IMR-90 (cell line): ENCODE data around the gene RNF217. TPM values are rescaled to one million over a fixed set of nuclear protein-coding genes. Genes with fewer than 3 reads are reported as not detected.

ENCODE experiments used
- ATAC-seq: fragments of 200-7000 bp; cut with Tn5 transposase; 2 replicates; pipeline ENCODE4 v1.9.1; 2020; ENCODE audit warnings: low read depth, mild to moderate bottlenecking, moderate library complexity
- BruUV-seq: library from RNA; stranded (reverse); fragments of 400-500 nt; replicated peaks from 2 replicates; lab custom pipeline; 2021; lab: Mats Ljungman, UMichigan
- CTCF ChIA-PET: fragments of 300-600 bp; formaldehyde crosslinking; extraction: SDS; loops from one replicate; lab custom pipeline; 2021; ENCODE audit warnings: antibody characterized with exemption; lab: Yijun Ruan, JAX
- POLR2A ChIA-PET: fragments of 300-600 bp; sonication (Branson Sonifier 250); formaldehyde crosslinking; loops from one replicate; lab custom pipeline; 2022; ENCODE audit warnings: antibody characterized with exemption; ENCODE audit not compliant: unreplicated experiment; lab: Charles Lee
- DNase-seq: peaks from one replicate; pipeline ENCODE4 v3.0.0; 2013
- H2AFZ ChIP-seq: replicated peaks from 2 replicates; pipeline ENCODE3; 2013; ENCODE audit warnings: low read length, mild to moderate bottlenecking; ENCODE audit not compliant: poor library complexity
- H2AK5ac ChIP-seq: 2 replicates; pipeline ENCODE4 v1.6.1; 2013; ENCODE audit warnings: low read depth, low read length, inconsistent platforms
- H2AK9ac ChIP-seq: replicated peaks from 2 replicates; pipeline ENCODE3; 2013; ENCODE audit warnings: mild to moderate bottlenecking, low read depth, low read length, moderate library complexity; ENCODE audit not compliant: poor library complexity
- H2BK120ac ChIP-seq: 2 replicates; pipeline ENCODE4 v1.6.1; 2013; ENCODE audit warnings: low read depth, low read length, inconsistent platforms
- H2BK15ac ChIP-seq: 3 replicates; pipeline ENCODE4 v1.6.1; 2013; ENCODE audit warnings: low read depth, low read length, inconsistent platforms
- H2BK20ac ChIP-seq: 2 replicates; pipeline ENCODE4 v1.6.1; 2013; ENCODE audit warnings: low read depth, mild to moderate bottlenecking, inconsistent platforms, low read length, moderate library complexity
- H2BK5ac ChIP-seq: 2 replicates; pipeline ENCODE4 v1.6.1; 2013; ENCODE audit warnings: mild to moderate bottlenecking, low read depth, low read length, inconsistent platforms; ENCODE audit not compliant: poor library complexity, severe bottlenecking
- H3K14ac ChIP-seq: replicated peaks from 2 replicates; pipeline ENCODE4 v1.6.1; 2013; ENCODE audit warnings: low read depth, low read length, inconsistent platforms
- H3K18ac ChIP-seq: 2 replicates; pipeline ENCODE4 v1.6.1; 2013; ENCODE audit warnings: low read depth, low read length, control low read depth
- H3K23ac ChIP-seq: 2 replicates; pipeline ENCODE4 v1.6.1; 2013; ENCODE audit warnings: low read depth, low read length, inconsistent platforms
- H3K27ac ChIP-seq: 2 replicates; pipeline ENCODE4 v1.5.1; 2013; ENCODE audit warnings: mild to moderate bottlenecking, control low read depth, low read length; ENCODE audit not compliant: insufficient read depth
- H3K27me3 ChIP-seq: 2 replicates; pipeline ENCODE4 v1.6.1; 2013; ENCODE audit warnings: low read length; ENCODE audit not compliant: control insufficient read depth, insufficient read depth
- H3K36me3 ChIP-seq: 2 replicates; pipeline ENCODE4 v1.6.1; 2013; ENCODE audit warnings: low read length, mixed read lengths; ENCODE audit not compliant: control insufficient read depth, insufficient read depth
- H3K4ac ChIP-seq: 2 replicates; pipeline ENCODE4 v1.6.1; 2013; ENCODE audit warnings: low read depth, low read length, inconsistent platforms
- H3K4me1 ChIP-seq: 2 replicates; pipeline ENCODE4 v1.6.1; 2013; ENCODE audit warnings: low read length, mixed read lengths; ENCODE audit not compliant: control insufficient read depth, insufficient read depth
- H3K4me2 ChIP-seq: 2 replicates; pipeline ENCODE4 v1.6.1; 2013; ENCODE audit warnings: low read depth, mild to moderate bottlenecking, control low read depth, low read length, moderate library complexity
- H3K4me3 ChIP-seq: 2 replicates; pipeline ENCODE4 v1.5.1; 2013; ENCODE audit warnings: low read depth, mild to moderate bottlenecking, control low read depth, low read length, moderate library complexity; ENCODE audit not compliant: insufficient read depth
- H3K56ac ChIP-seq: 2 replicates; pipeline ENCODE4 v1.6.1; 2013; ENCODE audit warnings: low read length, inconsistent platforms; ENCODE audit not compliant: insufficient read depth; ENCODE audit errors: extremely low read depth
- H3K79me1 ChIP-seq, 2 experiments: 2 replicates each; pipeline ENCODE4 v1.6.1; 2013; ENCODE audit warnings: low read length in 2 of 2, inconsistent platforms in 1 of 2, low read depth in 1 of 2
- H3K9ac ChIP-seq: 2 replicates; pipeline ENCODE4 v1.6.1; 2013; ENCODE audit warnings: low read depth, low read length, control low read depth
- H3K9me1 ChIP-seq: 2 replicates; pipeline ENCODE4 v1.6.1; 2013; ENCODE audit warnings: low read length, inconsistent platforms; ENCODE audit not compliant: insufficient read depth
- H3K9me3 ChIP-seq: 2 replicates; pipeline ENCODE4 v1.6.1; 2013; ENCODE audit warnings: low read length; ENCODE audit not compliant: control insufficient read depth, insufficient read depth
- H4K20me1 ChIP-seq: 2 replicates; pipeline ENCODE4 v1.6.1; 2013; ENCODE audit warnings: low read length, inconsistent platforms; ENCODE audit not compliant: insufficient read depth
- H4K5ac ChIP-seq: 2 replicates; pipeline ENCODE4 v1.6.1; 2013; ENCODE audit warnings: mild to moderate bottlenecking, low read depth, low read length, control low read depth
- H4K8ac ChIP-seq, 2 experiments: 2 replicates each; pipeline ENCODE4 v1.6.1; 2013; ENCODE audit warnings: low read depth in 2 of 2, low read length in 2 of 2, control low read depth in 1 of 2, inconsistent platforms in 1 of 2
- H4K91ac ChIP-seq: 2 replicates; pipeline ENCODE4 v1.6.1; 2013; ENCODE audit warnings: low read depth, low read length, inconsistent platforms; ENCODE audit not compliant: insufficient read depth
- CHD1 ChIP-seq: IDR thresholded peaks from 2 replicates; pipeline ENCODE4 v1.6.1; 2012; ENCODE audit warnings: low read depth, low read length, improper control_type of control experiment
- CTCF ChIP-seq: conservative IDR thresholded peaks from 2 replicates; pipeline ENCODE4 v1.5.1; 2012; ENCODE audit warnings: mild to moderate bottlenecking, low read depth, low read length, improper control_type of control experiment
- MAFK ChIP-seq: IDR thresholded peaks from 2 replicates; pipeline ENCODE4 v1.6.1; 2012; ENCODE audit warnings: low read depth, low read length, improper control_type of control experiment
- RAD21 ChIP-seq: IDR thresholded peaks from 2 replicates; pipeline ENCODE4 v1.6.1; 2012; ENCODE audit warnings: low read length, improper control_type of control experiment
- RCOR1 ChIP-seq: IDR thresholded peaks from 2 replicates; pipeline ENCODE4 v1.6.1; 2012; ENCODE audit warnings: mild to moderate bottlenecking, low read length, improper control_type of control experiment; ENCODE audit not compliant: insufficient replicate concordance
- USF2 ChIP-seq: fragments of 150-350 bp; IDR thresholded peaks from 2 replicates; pipeline ENCODE4 v1.6.1; 2017; ENCODE audit warnings: mild to moderate bottlenecking, antibody characterized with exemption, low read length, low read depth
- WGBS, 2 experiments: methylation state at CpG; one replicate each; pipeline versions ENCODE4 v1.1.5 to v1.1.7; 2013; ENCODE audit warnings: missing lambda C conversion rate in 2 of 2; ENCODE audit not compliant: insufficient read length in 1 of 2; ENCODE audit errors: extremely low coverage in 2 of 2; 5-methylcytosine and 5-hydroxymethylcytosine counted together
- dilution Hi-C: fragments of 300-500 bp; cut with HindIII; formaldehyde crosslinking; loops from one replicate; pipeline ENCODE4 v1.14.3; 2018; ENCODE audit warnings: low sequenced_read_pairs; ENCODE audit not compliant: unreplicated experiment
- in situ Hi-C: fragments of 300-500 bp; cut with MboI; formaldehyde crosslinking; loops from 3 replicates; pipeline ENCODE4 v1.14.3; 2019; ENCODE audit warnings: low sequenced_read_pairs, inconsistent platforms, mixed read lengths
- intact Hi-C: fragments of 100-400 bp; cut with micrococcal nuclease; formaldehyde crosslinking; loops from 2 replicates; pipeline ENCODE4 v1.10.0; 2022
- polyA plus RNA-seq, 3 experiments: library from polyadenylated mRNA; depleted of rRNA; stranded (reverse); fragments of >200 nt; gene quantifications; 2 replicates each; pipeline ENCODE4 v1.2.3, GENCODE V29; 2012; ENCODE audit warnings: low replicate concordance in 1 of 3
- total RNA-seq: library from RNA; depleted of rRNA; stranded (reverse); fragments of >200 nt; gene quantifications from 2 replicates; pipeline ENCODE4 v1.2.3, GENCODE V29; 2012

Gene RNF217
- total and polyA plus RNA-seq, 2 of the 4 experiments (the other 2 are of a cell fraction), result 11.7 to 20.4 TPM

GRCh38 chr6:125132058-125132457, 169.8 kb downstream of the RNF217 start:
- H3K9me3 ChIP-seq, result no peaks in the 10 kb centered on the region
- H3K14ac ChIP-seq, result no peak overlapping the region
- intact Hi-C loops, result no loop called here
- no peak overlapping the region for H3K4me3 ChIP-seq
- no peak overlapping the region for H2BK20ac ChIP-seq
- no peak overlapping the region for H4K8ac ChIP-seq
- no peak overlapping the region for H2BK120ac ChIP-seq
- no peaks in the 10 kb centered on the region for H4K20me1 ChIP-seq
- no peak overlapping the region for H3K27ac ChIP-seq
- no peak for TF ChIP-seq USF2
- no peak for TF ChIP-seq RAD21
- TF ChIP-seq CTCF, result no peak
- no peak for TF ChIP-seq MAFK
- TF ChIP-seq CHD1, result no peak
- TF ChIP-seq RCOR1, result no peak
- no peaks in the 10 kb centered on the region for H3K79me1 ChIP-seq
- H2AK5ac ChIP-seq, result no peak overlapping the region
- no CpG with 5 or more reads among the region's 1 CpG for WGBS, 2 experiments
- no peak overlapping the region for H3K56ac ChIP-seq
- no peak overlapping the region for H2BK15ac ChIP-seq
- no TSS peak for BruUV-seq
- H3K27me3 ChIP-seq, result no peaks in the 10 kb centered on the region
- H3K9me1 ChIP-seq, result no peaks in the 10 kb centered on the region
- H3K23ac ChIP-seq, result no peak overlapping the region
- no peak overlapping the region for H3K4ac ChIP-seq
- CTCF ChIA-PET, result interaction anchor here (1.0 kb wide), 1 partner anchor 22 kb away, joined by 3 read pairs; the partner anchor contains the start of gene TPD52L1
- H3K9ac ChIP-seq, result no peak overlapping the region
- ATAC-seq (no peak), DNase-seq (no peak)
- dilution Hi-C loops, result no loop called here
- no peak overlapping the region for H3K18ac ChIP-seq
- no peaks in the 10 kb centered on the region for H3K36me3 ChIP-seq
- no peak overlapping the region for H2BK5ac ChIP-seq
- H4K5ac ChIP-seq, result no peak overlapping the region
- no peak overlapping the region for H2AFZ ChIP-seq
- no peaks in the 10 kb centered on the region for H3K4me1 ChIP-seq
- H4K91ac ChIP-seq, result no peak overlapping the region
- in situ Hi-C loops, result no loop called here
- H3K4me2 ChIP-seq, result no peak overlapping the region
- POLR2A ChIA-PET, result no interaction called here
- H2AK9ac ChIP-seq, result no peak overlapping the region
